Measurements from ENCODE around the gene RCN2. TPM values are rescaled to one million over a fixed set of nuclear protein-coding genes. Genes with fewer than 3 reads are reported as not detected.

Gene RCN2
- total and polyA plus RNA-seq, 2 donors (not counting 1 experiment from before 2014, with no cell fraction given), result 46.6 to 106 TPM

DNA sequence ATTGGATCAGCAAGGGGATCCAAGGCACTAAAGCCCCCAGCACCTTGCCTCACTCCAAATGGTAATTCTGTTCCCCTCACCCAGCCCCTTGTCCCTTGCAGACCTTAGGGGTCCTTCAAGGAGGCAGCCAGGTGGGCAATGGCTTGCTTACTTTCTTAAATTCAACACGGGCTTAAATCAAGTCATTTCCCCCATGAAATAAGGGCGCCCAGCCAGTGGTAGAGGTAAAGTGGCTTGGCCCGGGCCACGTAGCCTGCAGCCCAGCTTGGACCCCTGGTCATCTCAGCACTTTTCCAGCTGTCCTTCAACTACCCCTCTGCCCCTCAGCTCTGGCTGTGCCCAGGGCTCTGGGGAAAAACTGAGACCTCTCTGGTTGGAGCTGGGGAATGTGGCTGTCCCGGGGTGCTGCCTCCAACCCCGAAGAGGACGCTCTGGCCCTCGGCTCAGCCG, 64.6 kb downstream of the RCN2 start:
- Histone ChIP-seq H3K9ac (ENCODE audit: insufficient read depth, low read length) (no peak overlapping the region), H3K9me3 (ENCODE audit: control insufficient read depth, insufficient read depth, low read depth, low read length) (no peaks in the 10 kb centered on the region), H2AFZ (ENCODE audit: low read length) (peak overlapping the region; percentile 73), H3K4me1 (ENCODE audit: control insufficient read depth, extremely low read depth, insufficient read depth, low read length) (peaks cover 8% of the 10 kb centered on the region), H3K4me3 (replicated peaks in 1 of 4; ENCODE audit: control extremely low read depth in 1 of 4, insufficient read depth in 1 of 4, low read depth in 3 of 4, low read length in 4 of 4) (no peak overlapping the region), H3K79me2 (ENCODE audit: control insufficient read depth, insufficient read depth, low read length) (no peaks in the 10 kb centered on the region), H3K27ac (ENCODE audit: insufficient read depth, low read length) (no peak overlapping the region), H4K20me1 (ENCODE audit: control insufficient read depth, extremely low read depth, insufficient read depth, low read length) (no peaks in the 10 kb centered on the region), H3K27me3 (ENCODE audit: control insufficient read depth, insufficient read depth, low read length) (no peaks in the 10 kb centered on the region), H3K4me2 (ENCODE audit: extremely low read depth, insufficient read depth, low read length) (no peak overlapping the region), H3K36me3 (ENCODE audit: control insufficient read depth, insufficient read depth, low read length) (no peaks in the 10 kb centered on the region)
- TF ChIP-seq EZH2 (IDR thresholded peaks at IDR 0.05; ENCODE audit: low read length, missing control alignments) (no peak), CTCF (conservative IDR thresholded peaks at IDR 0.05 in 1 of 2, IDR thresholded peaks at IDR 0.05 in 1 of 2; ENCODE audit: low read depth in 1 of 2, low read length in 2 of 2) (no peak)
- no peak for DNase-seq (ENCODE audit: low read depth in 2 of 2)

DNA sequence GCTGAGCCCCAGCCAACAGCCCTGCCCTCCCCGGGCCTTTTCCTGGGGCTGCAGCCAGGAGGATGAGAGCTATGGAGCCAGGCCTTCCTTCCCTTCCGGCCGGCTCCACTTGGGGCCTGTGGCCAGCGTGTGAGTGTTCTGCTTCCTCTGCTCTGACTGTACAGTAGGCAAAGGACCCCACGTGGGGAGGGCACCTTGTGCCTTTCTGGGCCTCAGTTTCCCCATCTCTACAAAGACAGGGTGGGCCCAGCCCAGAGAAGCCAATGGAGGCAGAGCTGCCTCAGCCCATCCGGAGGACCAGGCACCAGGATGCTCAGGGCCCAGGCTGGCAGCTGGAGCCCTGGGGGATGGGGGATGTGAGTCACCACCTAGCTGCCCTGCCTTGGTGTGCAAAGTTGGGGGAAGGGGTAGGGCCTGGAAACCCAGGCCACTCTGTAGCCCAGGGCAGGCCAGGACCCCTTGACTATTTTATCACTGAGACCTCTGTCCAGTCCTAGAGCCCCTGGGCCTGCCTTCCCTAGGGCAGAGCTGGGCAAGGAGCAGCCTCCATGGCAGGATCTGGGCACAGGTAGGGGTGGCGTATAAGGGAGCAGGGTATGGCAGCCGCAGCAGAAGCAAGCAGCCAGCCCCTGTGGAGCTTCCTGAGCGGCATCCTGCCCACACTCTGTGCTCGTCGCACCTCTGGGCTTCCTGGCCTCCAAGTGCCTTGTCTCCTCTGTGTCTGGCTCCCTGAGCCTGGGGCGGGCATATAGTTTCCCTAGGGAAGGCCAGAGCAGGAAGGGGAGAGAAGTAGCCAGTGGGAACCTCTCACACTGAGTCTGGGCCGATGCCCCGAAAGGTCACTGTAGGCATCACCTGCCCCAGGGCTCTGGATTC, 65.2 kb downstream of the RCN2 start:
- Histone ChIP-seq H3K9ac (ENCODE audit: insufficient read depth, low read length) (no peak overlapping the region), H3K4me2 (ENCODE audit: extremely low read depth, insufficient read depth, low read length) (no peak overlapping the region), H3K4me1 (ENCODE audit: control insufficient read depth, extremely low read depth, insufficient read depth, low read length) (peaks cover 8% of the 10 kb centered on the region), H3K36me3 (ENCODE audit: control insufficient read depth, insufficient read depth, low read length) (no peaks in the 10 kb centered on the region), H3K27me3 (ENCODE audit: control insufficient read depth, insufficient read depth, low read length) (no peaks in the 10 kb centered on the region), H3K27ac (ENCODE audit: insufficient read depth, low read length) (no peak overlapping the region), H4K20me1 (ENCODE audit: control insufficient read depth, extremely low read depth, insufficient read depth, low read length) (no peaks in the 10 kb centered on the region), H2AFZ (ENCODE audit: low read length) (peak overlapping the region; percentile 73), H3K9me3 (ENCODE audit: control insufficient read depth, insufficient read depth, low read depth, low read length) (no peaks in the 10 kb centered on the region), H3K4me3 (replicated peaks in 1 of 4; ENCODE audit: control extremely low read depth in 1 of 4, insufficient read depth in 1 of 4, low read depth in 3 of 4, low read length in 4 of 4) (no peak overlapping the region), H3K79me2 (ENCODE audit: control insufficient read depth, insufficient read depth, low read length) (no peaks in the 10 kb centered on the region)
- TF ChIP-seq EZH2 (IDR thresholded peaks at IDR 0.05; ENCODE audit: low read length, missing control alignments) (no peak), CTCF (conservative IDR thresholded peaks at IDR 0.05 in 1 of 2, IDR thresholded peaks at IDR 0.05 in 1 of 2; ENCODE audit: low read depth in 1 of 2, low read length in 2 of 2) (no peak)
- peak; percentile 12 to 44 for DNase-seq (ENCODE audit: low read depth in 2 of 2)

- H2AFZ ChIP-seq (ENCODE audit: low read length), result no peak overlapping the region
- H3K4me3 ChIP-seq (replicated peaks in 1 of 4; ENCODE audit: control extremely low read depth in 1 of 4, insufficient read depth in 1 of 4, low read depth in 3 of 4, low read length in 4 of 4), result no peak overlapping the region
- DNase-seq (ENCODE audit: low read depth in 2 of 2), result no peak
- H3K4me1 ChIP-seq (ENCODE audit: control insufficient read depth, extremely low read depth, insufficient read depth, low read length), result peaks cover 8% of the 10 kb centered on the region
- H3K79me2 ChIP-seq (ENCODE audit: control insufficient read depth, insufficient read depth, low read length), result no peaks in the 10 kb centered on the region
- TF ChIP-seq EZH2 (IDR thresholded peaks at IDR 0.05; ENCODE audit: low read length, missing control alignments) (no peak), CTCF (conservative IDR thresholded peaks at IDR 0.05 in 1 of 2, IDR thresholded peaks at IDR 0.05 in 1 of 2; ENCODE audit: low read depth in 1 of 2, low read length in 2 of 2) (no peak)
- H3K27me3 ChIP-seq (ENCODE audit: control insufficient read depth, insufficient read depth, low read length), result no peaks in the 10 kb centered on the region
- H3K36me3 ChIP-seq (ENCODE audit: control insufficient read depth, insufficient read depth, low read length), result no peaks in the 10 kb centered on the region
- no peak overlapping the region for H3K4me2 ChIP-seq (ENCODE audit: extremely low read depth, insufficient read depth, low read length)
- no peaks in the 10 kb centered on the region for H4K20me1 ChIP-seq (ENCODE audit: control insufficient read depth, extremely low read depth, insufficient read depth, low read length)
- no peak overlapping the region for H3K9ac ChIP-seq (ENCODE audit: insufficient read depth, low read length)
- no peak overlapping the region for H3K27ac ChIP-seq (ENCODE audit: insufficient read depth, low read length)
- H3K9me3 ChIP-seq (ENCODE audit: control insufficient read depth, insufficient read depth, low read depth, low read length), result no peaks in the 10 kb centered on the region
Observed at GRCh38 chr15:76998663-76999285, 67.2 kb downstream of the RCN2 start.

All from fibroblast of lung (primary cell).